ENCODE measurements around the gene LRIT3. TPM values are rescaled to one million over a fixed set of nuclear protein-coding genes. Genes with fewer than 3 reads are reported as not detected.

The LRIT3 gene, protein sequence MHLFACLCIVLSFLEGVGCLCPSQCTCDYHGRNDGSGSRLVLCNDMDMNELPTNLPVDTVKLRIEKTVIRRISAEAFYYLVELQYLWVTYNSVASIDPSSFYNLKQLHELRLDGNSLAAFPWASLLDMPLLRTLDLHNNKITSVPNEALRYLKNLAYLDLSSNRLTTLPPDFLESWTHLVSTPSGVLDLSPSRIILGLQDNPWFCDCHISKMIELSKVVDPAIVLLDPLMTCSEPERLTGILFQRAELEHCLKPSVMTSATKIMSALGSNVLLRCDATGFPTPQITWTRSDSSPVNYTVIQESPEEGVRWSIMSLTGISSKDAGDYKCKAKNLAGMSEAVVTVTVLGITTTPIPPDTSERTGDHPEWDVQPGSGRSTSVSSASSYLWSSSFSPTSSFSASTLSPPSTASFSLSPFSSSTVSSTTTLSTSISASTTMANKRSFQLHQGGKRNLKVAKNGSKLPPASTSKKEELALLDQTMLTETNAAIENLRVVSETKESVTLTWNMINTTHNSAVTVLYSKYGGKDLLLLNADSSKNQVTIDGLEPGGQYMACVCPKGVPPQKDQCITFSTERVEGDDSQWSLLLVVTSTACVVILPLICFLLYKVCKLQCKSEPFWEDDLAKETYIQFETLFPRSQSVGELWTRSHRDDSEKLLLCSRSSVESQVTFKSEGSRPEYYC
- total RNA-seq, result not detected in 2 replicates

DNA sequence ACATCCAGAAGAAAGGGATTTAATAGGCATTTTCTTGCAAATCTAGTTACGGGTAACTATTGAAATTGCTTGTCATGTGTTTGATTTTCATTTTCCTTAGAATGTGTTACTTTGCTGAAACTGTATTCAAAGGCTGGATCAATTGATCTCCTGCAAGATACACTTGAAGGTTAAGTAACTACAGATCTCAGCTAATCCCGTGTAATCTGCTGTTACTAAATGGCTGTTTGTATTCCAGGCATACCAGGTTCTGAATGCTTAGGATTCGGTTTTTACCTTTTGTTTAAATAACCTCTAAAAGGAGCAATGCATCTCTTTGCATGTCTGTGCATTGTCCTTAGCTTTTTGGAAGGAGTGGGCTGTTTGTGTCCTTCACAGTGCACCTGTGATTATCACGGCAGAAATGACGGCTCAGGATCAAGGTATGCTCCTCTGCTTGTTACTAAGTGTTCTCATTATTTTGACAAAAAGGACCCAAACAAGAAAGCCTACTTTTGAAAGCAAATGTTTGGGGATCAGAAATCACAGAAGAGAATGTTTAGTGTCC lies at the start of gene LRIT3:
TSS of gene LRIT3 (plus strand) at position 212 of the 547 bp plus-strand sequence. CDS start at position 307, 95 bp downstream.

DNA sequence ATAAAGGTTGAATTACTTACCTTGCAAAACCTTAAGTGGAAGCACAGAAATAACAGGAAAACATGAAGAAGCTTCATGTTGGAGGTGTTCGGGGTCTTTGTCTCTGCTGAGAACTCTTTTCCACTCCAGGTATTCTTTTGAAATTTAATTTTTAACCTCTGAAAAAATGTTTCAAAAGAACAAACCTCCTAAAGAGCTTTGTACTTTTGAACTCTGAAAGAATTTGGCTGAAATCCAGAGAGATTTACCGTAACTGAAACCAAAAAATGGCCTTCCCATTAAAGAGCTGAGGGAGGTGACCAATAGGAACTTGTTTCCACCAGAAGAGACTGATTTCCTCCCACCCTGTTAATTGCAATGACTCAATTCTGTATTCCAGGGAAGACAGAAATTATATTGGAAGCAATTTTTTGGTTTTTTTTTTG lies 46.0 kb upstream of the LRIT3 start, which contains the start of gene CFI:
TSS of gene CFI (minus strand) at position 105 of the 425 bp plus-strand sequence. CDS start at position 77, 28 bp downstream.

DNA sequence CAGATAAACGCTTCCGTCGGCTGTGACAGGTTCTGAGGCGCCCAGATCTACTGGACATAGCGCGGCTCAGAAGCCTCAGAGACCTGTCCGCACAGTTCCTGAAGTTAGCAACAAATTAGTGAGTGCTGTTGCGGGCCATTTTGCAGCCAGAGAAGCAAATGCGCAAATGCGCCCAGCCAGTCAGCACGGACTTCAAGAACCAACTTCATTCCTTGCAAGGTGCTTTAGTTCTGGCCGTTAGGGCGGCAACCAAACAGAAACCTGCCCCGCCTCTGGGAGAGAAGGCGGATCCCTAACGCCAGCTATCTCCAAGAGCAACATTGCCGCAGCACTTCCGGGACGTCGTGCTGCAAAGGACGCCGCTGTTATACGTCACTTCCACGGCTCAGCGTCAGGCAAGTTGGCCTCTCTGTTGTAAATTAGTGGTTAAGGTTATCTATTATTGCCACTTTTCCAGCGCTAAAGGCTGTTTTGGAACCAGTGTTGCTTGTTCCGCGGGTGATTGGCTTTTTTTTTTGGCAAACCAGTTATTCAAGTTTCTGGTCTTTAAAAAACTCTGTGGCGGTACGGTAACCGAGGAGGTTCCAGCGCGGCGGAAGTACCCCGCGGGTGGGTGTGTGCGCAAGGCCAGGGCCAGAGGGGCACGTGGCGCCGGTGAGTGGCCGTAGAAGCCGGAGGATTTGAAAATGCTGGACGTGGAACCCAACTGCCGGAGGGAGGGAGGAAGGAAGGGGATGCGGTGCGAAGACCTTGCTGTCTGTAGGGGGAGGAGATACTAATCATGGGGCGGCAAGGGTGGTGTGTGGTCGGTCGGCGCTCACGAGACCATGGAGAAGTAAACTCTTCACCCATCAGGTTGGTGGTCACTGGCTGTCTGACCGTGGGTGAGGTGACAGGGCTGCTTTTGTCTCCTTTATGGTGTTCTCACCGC lies 32.5 kb upstream of the LRIT3 start, which contains the start of gene GAR1:
TSS of gene GAR1 (plus strand) at position 612 of the 931 bp plus-strand sequence. CDS start 403 bp downstream, outside the sequence.

DNA sequence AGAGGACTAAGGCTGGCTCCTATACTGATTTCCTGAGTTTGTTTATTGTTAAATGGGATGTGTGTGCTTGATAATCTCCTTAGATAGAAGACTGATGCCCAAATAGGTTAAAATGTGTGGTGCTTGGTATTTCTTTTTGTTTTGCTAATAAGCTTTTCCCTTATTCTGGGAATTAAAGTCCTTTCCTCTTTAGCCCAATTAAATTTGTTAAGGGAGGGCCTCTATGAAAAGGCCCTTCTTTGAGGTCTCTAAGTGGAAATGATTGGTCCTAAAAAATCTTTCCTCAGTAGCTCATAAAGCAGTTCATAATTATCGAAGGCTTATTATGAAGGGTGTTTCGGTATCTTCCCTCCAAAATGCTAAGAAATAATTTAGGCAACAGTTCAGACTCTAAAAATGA lies 20.2 kb upstream of the LRIT3 start, which contains the start of gene RRH:
TSS of gene RRH (plus strand) at position 301 of the 400 bp plus-strand sequence. CDS start at position 357, 56 bp downstream.

DNA sequence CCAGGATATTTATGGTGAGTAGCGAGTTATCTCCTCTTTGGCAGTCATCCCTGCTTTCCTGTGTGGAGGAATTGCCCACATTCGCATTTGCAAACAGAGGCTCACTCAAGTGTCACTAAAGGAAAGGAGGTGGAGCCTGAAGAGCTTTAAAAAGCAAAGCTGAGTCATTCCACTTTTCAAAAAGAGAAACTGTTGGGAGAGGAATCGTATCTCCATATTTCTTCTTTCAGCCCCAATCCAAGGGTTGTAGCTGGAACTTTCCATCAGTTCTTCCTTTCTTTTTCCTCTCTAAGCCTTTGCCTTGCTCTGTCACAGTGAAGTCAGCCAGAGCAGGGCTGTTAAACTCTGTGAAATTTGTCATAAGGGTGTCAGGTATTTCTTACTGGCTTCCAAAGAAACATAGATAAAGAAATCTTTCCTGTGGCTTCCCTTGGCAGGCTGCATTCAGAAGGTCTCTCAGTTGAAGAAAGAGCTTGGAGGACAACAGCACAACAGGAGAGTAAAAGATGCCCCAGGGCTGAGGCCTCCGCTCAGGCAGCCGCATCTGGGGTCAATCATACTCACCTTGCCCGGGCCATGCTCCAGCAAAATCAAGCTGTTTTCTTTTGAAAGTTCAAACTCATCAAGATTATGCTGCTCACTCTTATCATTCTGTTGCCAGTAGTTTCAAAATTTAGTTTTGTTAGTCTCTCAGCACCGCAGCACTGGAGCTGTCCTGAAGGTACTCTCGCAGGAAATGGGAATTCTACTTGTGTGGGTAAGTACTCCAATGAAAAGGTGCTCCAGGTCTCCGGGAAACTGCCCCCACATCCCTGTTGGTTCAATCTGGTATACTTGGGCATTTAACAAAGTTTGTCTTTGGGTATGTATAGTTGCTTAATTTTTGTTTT lies 65.0 kb downstream of the LRIT3 start, which contains the start of gene EGF:
TSS of gene EGF (plus strand) at position 178 of the 890 bp plus-strand sequence. CDS start at position 631, 453 bp downstream.

Other genes starting within 250 kb of the LRIT3 start
- 31.0 and 35.5 TPM in 2 replicates for gene CASP6, start 144.7 kb upstream of the LRIT3 start, total RNA-seq
- 12.8 and 13.5 TPM in 2 replicates for gene PLA2G12A, start 118.0 kb upstream of the LRIT3 start, total RNA-seq
- 20.2 and 21.9 TPM in 2 replicates for gene CFI, start 46.1 kb upstream of the LRIT3 start, total RNA-seq
- gene GAR1, start 32.3 kb upstream of the LRIT3 start, total RNA-seq, result 5.7 and 11.0 TPM in 2 replicates
- gene RRH, start 20.1 kb upstream of the LRIT3 start, total RNA-seq, result not detected in 2 replicates
- under 0.01 and 1.9 TPM in 2 replicates for gene EGF, start 64.8 kb downstream of the LRIT3 start, total RNA-seq

Measured in myometrial cell (primary cell).